Dendritic cell treated with granulocyte-macrophage colony-stimulating factor and Interleukin-4, amounts not matched to agents 40 ng/mL and 50 ng/mL, for 4 days (primary cell): Measurements from ENCODE around the gene GSTM3.
A peak's percentile ranks its signal among the peaks of the same experiment; 100 is the strongest.
"Not testable (repeated sequence)": the region's sequence is repeated elsewhere in the genome, so short reads cannot be mapped to it uniquely, and the experiment has no call there.

Experiments used
- H3K27ac Mint-ChIP-seq: one replicate; pipeline ENCODE4 v1.8.0; 2022; ENCODE audit warnings: mild to moderate bottlenecking, mixed read lengths
- H3K27me3 Mint-ChIP-seq: one replicate; pipeline ENCODE4 v1.8.0; 2022; ENCODE audit warnings: mild to moderate bottlenecking, mixed read lengths
- H3K36me3 Mint-ChIP-seq: one replicate; pipeline ENCODE4 v1.8.0; 2022; ENCODE audit warnings: low read depth, mixed read lengths
- H3K4me1 Mint-ChIP-seq: one replicate; pipeline ENCODE4 v1.8.0; 2022; ENCODE audit warnings: low read depth, mixed read lengths
- H3K4me3 Mint-ChIP-seq: one replicate; pipeline ENCODE4 v1.8.0; 2022; ENCODE audit warnings: mild to moderate bottlenecking, moderate library complexity, mixed read lengths
- H3K9me3 Mint-ChIP-seq: one replicate; pipeline ENCODE4 v1.8.0; 2022; ENCODE audit warnings: mixed read lengths
- intact Hi-C: fragments of 100-400 bp; cut with micrococcal nuclease; formaldehyde crosslinking; loops from one replicate; pipeline ENCODE4 v1.15.0; 2022

The GSTM3 gene

DNA sequence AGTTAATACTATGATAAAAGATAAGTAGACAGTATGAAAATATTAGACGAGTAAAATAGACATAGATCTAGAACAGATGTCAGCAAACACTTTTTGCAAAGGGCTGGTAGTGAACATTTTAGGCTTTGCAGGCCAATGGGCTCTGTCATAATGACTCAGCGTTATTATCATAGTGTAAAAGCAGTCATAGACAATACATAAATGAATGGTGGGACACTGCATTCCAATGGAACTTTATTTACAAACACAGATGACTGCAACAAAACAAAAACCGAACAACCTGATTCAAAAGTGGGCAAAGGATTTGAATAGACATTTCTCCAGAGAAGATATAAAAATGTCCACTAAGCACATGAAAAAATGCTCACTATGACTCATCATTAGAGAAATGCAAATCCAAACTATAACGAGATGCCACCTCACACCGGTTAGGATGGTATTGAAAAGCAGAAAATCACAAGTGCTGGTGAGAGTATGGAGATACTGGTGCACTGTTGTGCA is 21.5 kb downstream of the GSTM3 start:
- Mint-ChIP-seq H3K27me3 (no peaks in the 10 kb centered on the region), H3K27ac (no peak overlapping the region), H3K4me1 (peaks cover 13% of the 10 kb centered on the region), H3K4me3 (no peak overlapping the region), H3K36me3 (no peaks in the 10 kb centered on the region), H3K9me3 (no peaks in the 10 kb centered on the region)
- intact Hi-C loops: no loop called here

DNA sequence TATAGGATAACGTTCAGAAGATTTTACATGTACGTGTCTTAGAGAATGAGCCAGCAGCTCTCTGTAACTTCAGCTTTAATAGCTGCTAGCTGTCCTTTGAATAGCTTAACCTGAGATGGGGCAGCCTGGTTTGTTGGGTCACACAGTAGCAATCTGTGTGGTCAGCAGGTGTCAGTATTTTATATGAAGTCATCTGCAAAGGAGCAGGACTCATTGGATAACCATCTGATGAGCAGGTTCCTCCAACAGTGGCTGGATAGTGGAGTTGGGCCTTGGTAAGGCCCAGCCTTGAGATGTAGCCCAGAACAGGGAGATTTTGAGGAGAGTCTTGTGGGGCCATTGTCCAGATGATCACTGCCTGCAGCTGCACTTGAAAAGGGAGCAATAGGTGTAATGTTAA is 22.3 kb downstream of the GSTM3 start:
- no peak overlapping the region for H3K4me3 Mint-ChIP-seq
- H3K27ac Mint-ChIP-seq: no peak overlapping the region
- H3K36me3 Mint-ChIP-seq: no peaks in the 10 kb centered on the region
- peaks cover 13% of the 10 kb centered on the region for H3K4me1 Mint-ChIP-seq
- no peaks in the 10 kb centered on the region for H3K9me3 Mint-ChIP-seq
- peaks cover under 1% of the 10 kb centered on the region for H3K27me3 Mint-ChIP-seq
- intact Hi-C loops: no loop called here

DNA sequence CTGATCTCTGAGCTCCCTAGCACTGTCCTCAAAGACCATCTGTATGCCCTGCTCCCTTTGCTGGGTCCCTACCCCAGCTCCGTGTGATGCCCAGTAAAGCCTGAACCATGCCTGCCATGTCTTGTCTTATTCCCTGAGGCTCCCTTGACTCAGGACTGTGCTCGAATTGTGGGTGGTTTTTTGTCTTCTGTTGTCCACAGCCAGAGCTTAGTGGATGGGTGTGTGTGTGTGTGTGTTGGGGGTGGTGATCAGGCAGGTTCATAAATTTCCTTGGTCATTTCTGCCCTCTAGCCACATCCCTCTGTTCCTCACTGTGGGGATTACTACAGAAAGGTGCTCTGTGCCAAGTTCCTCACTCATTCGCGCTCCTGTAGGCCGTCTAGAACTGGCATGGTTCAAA is 23.1 kb downstream of the GSTM3 start:
- Mint-ChIP-seq H3K4me1 (peaks cover 13% of the 10 kb centered on the region), H3K4me3 (no peak overlapping the region), H3K36me3 (no peaks in the 10 kb centered on the region), H3K27me3 (peaks cover 3% of the 10 kb centered on the region), H3K27ac (no peak overlapping the region), H3K9me3 (no peaks in the 10 kb centered on the region)
- intact Hi-C loops: no loop called here

DNA sequence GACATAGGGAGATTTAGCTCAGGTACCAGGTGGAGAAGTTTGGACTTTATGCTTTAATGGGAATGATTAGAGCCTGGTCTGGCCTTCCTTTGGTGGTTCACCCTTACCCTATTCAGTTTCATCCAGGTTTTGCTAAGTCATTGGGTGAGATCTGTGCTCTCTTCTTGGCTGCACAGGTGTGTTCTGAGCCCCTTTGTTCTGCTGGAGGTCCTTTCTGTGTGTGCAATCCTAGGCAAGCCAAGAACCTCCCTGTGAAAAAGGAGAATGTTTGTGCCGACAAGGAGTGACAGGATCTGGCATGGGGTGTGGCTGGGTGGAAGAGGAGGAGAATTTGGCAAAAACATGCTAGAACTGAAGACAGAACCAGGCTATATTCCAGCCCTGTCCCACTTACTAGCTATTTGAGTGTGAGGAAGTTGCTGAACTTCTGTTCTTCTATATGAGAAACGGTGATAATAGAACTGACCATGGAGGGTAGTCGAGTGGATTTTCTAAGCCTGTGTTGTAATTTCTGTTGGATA is 24.2 kb downstream of the GSTM3 start:
- no peaks in the 10 kb centered on the region for H3K9me3 Mint-ChIP-seq
- H3K27me3 Mint-ChIP-seq: peaks cover 12% of the 10 kb centered on the region
- H3K36me3 Mint-ChIP-seq: no peaks in the 10 kb centered on the region
- no peak overlapping the region for H3K4me3 Mint-ChIP-seq
- intact Hi-C loops: no loop called here
- no peak overlapping the region for H3K27ac Mint-ChIP-seq
- peaks cover 21% of the 10 kb centered on the region for H3K4me1 Mint-ChIP-seq

DNA sequence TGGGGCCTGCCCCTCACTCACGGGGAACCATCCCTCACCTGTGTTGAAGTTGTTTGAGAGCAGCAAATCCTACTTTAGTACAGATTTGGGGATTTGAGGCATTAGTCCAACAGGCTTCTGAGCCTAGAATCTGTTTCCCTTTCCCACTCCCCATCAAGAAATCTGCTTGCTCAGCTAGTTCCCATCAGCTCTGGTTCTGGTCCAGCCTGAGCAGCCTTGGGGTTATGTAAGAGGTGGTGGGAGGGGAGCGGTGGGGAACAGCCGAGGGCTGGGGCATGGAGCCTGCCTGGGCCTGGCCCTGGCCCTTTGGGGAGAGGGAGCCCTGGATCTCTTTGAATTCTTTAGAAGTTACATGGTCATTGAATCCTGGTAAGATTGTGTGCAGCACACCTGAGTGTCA is 24.7 kb downstream of the GSTM3 start:
- no peak overlapping the region for H3K27ac Mint-ChIP-seq
- peaks cover 13% of the 10 kb centered on the region for H3K27me3 Mint-ChIP-seq
- H3K4me1 Mint-ChIP-seq: peaks cover 20% of the 10 kb centered on the region
- intact Hi-C loops: no loop called here
- H3K9me3 Mint-ChIP-seq: no peaks in the 10 kb centered on the region
- no peaks in the 10 kb centered on the region for H3K36me3 Mint-ChIP-seq
- H3K4me3 Mint-ChIP-seq: no peak overlapping the region

DNA sequence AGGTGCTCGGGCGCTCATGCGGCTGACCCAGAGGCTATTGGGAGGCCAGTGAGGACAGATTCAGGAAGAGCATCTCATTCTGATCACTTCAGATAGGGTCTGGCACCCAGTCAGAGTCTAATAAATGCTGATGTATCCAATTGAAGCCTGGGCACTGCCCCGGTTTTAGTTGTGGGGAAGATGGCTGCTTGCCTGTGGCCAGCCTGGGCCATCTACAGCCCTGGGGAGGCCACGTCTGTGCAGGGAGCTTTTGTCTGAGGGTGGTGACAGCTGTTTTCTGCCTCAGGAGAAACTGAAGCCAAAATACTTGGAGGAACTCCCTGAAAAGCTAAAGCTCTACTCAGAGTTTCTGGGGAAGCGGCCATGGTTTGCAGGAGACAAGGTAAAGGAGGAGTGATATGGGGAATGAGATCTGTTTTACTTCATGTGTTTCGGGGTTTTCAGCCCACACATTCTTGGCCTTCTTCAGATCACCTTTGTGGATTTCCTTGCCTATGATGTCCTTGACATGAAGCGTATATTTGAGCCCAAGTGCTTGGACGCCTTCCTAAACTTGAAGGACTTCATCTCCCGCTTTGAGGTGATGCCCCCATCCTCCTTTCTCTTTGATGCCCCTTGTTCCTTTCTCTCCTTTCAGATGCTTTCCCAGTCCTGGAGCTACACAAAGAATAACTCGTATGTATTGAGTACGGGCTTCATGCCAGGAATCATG is 26.0 kb downstream of the GSTM3 start:
- intact Hi-C loops: no loop called here
- no peak overlapping the region for H3K4me3 Mint-ChIP-seq
- no peaks in the 10 kb centered on the region for H3K36me3 Mint-ChIP-seq
- peaks cover under 1% of the 10 kb centered on the region for H3K9me3 Mint-ChIP-seq
- peaks cover 15% of the 10 kb centered on the region for H3K4me1 Mint-ChIP-seq
- H3K27ac Mint-ChIP-seq: no peak overlapping the region
- H3K27me3 Mint-ChIP-seq: peaks cover 13% of the 10 kb centered on the region

DNA sequence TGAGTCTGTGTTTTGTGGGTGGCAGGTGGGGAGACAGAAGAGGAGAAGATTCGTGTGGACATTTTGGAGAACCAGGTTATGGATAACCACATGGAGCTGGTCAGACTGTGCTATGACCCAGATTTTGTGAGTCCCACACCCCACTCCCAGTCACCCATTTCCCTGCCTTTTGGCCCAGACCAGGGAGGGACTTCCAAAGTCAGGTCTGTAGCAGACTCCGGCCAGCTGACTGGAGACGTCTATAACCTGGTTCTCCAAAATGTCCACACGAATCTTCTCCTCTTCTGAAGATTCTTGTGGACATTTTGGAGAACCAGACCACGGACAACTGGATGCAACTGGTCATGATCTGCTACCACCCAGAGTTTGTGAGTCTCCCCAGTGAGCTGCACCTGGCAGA is 27.2 kb downstream of the GSTM3 start:
- Mint-ChIP-seq H3K9me3 (peaks cover 12% of the 10 kb centered on the region), H3K36me3 (no peaks in the 10 kb centered on the region), H3K27ac (no peak overlapping the region), H3K4me1 (peaks cover 9% of the 10 kb centered on the region), H3K27me3 (peaks cover 13% of the 10 kb centered on the region), H3K4me3 (no peak overlapping the region)
- intact Hi-C loops: no loop called here

DNA sequence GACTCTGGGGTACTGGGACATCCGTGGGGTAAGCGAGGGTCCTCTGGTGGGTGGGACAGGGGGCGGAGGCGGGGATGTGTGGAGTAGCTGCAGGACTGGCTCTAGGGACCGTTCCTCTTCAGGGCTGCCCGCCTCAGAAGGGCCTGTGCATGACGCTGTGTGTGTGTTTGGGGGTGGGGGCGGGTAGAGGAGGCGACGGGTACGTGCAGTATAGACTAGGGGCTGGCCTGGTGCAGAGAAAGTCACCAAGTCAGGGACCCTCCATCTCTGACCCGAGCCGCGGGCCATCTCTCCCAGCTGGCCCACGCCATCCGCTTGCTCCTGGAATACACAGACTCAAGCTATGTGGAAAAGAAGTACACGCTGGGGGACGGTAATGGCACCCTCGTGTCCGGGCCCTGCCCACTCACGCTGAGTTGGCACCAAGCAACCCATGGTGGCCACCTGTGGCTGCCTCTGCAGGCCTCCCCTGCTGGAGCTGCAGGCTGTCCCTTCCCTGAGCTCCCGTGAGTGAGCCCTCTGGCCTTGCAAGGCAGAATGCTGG is 28.4 kb downstream of the GSTM3 start:
- peak overlapping the region; percentile 58 for H3K4me3 Mint-ChIP-seq

DNA sequence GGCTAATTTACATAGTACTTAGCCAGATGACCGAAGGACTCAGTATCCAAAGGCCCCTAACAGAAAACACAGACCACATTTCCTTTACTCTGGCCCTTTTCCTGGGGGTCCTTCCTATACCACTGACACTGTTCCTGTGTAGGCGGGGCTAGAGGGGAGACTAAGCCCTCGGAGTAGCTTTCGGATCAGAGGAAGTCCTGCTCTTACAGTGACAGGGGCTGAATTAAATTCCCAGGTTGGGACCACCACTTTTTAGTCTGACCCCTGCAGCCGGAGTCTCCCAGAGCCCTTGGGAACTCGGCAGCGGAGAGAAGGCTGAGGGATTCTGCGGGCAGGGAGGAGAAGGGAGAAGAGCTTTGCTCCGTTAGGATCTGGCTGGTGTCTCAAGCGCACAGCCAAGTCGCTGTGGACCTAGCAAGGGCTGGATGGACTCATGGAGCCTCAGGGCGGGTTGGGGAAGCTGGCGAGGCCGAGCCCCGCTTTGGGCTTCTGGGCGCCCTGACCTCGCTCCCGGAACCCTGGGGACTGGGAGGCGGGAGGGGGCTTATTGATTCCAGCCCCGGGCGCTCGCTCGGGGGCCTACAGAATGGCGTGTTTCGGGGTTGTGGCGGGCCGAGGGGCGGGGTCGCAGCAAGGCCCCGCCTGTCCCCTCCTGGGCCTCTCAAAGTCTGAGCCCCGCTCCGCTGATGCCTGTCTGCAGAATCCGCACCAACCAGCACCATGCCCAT is 29.1 kb downstream of the GSTM3 start, which contains the start of gene GSTM5:
Gene GSTM5 (plus strand): TSS at position 659 of the 728 bp plus-strand sequence. CDS start 62 bp downstream, at position 721.
- peaks cover 13% of the 10 kb centered on the region for H3K27me3 Mint-ChIP-seq
- peaks cover 31% of the 10 kb centered on the region for H3K9me3 Mint-ChIP-seq
- H3K36me3 Mint-ChIP-seq, H3K4me1 Mint-ChIP-seq, H3K27ac Mint-ChIP-seq, intact Hi-C loops: not testable (repeated sequence)
- H3K4me3 Mint-ChIP-seq: peak within 1 kb of the TSS; percentile 58

More for the DNA sequence above, 28.4 kb downstream of the GSTM3 start:
- Mint-ChIP-seq H3K27me3 (peaks cover 13% of the 10 kb centered on the region), H3K36me3 (peaks cover 6% of the 10 kb centered on the region), H3K27ac (no peak overlapping the region), H3K4me1 (peaks cover 9% of the 10 kb centered on the region), H3K9me3 (peaks cover 25% of the 10 kb centered on the region)
- intact Hi-C loops: no loop called here

DNA sequence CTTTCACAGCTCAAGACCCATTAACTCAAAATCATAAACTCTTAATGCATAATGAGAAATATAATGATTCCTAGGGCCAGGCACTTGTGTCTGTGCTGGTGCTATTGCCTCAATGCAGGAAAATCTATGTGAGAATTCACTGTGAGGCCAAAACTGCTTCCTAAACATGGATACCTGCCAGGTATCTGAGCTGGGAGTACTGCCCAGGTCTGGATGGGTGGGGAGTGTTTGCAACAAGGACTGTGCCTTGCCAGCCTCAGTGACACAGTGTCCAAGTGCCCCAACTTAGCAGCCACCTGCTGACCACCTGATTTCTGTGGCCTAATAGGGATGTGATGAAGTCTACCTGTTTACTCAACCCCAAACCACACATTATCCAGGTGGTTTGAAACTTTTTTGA is 31.0 kb downstream of the GSTM3 start:
- intact Hi-C loops, H3K27ac Mint-ChIP-seq, H3K4me3 Mint-ChIP-seq, H3K36me3 Mint-ChIP-seq: not testable (repeated sequence)
- Mint-ChIP-seq H3K4me1 (peaks cover 14% of the 10 kb centered on the region), H3K27me3 (peaks cover 13% of the 10 kb centered on the region), H3K9me3 (peaks cover 34% of the 10 kb centered on the region)

DNA sequence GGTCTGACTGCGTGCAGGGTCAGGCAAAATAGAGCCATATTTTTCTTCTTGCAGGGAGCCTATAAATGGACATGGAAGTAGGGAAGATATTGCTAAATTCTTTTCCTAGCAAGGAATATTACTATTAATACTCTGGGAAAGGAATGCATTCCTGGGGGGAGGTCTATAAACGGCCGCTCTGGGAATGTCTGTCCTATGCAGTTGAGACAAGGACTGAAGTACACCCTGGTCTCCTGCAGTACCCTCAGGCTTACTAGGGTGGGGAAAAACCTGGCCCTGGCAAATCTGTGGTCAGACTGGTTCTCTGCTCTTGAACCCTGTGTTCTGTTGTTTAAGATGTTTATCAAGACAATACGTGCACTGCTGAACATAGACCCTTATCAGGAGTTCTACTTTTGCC is 31.9 kb downstream of the GSTM3 start:
- Mint-ChIP-seq H3K9me3 (peaks cover 43% of the 10 kb centered on the region), H3K4me1 (peaks cover 14% of the 10 kb centered on the region), H3K36me3 (peaks cover 11% of the 10 kb centered on the region), H3K27me3 (peaks cover 13% of the 10 kb centered on the region)
- H3K4me3 Mint-ChIP-seq, intact Hi-C loops, H3K27ac Mint-ChIP-seq: not testable (repeated sequence)

DNA sequence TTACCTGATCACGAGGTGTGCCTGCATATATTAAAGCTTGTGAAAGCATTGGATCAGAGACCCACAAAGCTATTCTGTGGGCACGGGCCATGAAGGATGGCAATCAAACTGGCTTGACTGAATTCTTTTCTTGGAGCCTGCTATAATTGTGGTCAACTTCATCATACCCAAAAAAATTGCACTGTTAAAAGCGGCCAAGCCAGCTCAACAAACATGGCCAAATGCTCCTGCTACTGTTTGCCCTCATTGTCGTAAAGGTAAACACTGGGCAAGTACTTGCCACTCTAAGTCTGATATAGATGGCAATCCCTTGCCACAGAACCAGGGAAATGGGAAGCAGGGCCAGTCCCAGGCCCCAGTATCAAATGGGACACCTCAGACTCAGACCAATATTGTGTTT is 35.4 kb downstream of the GSTM3 start:
- intact Hi-C loops: no loop called here
- H3K4me3 Mint-ChIP-seq: no peak overlapping the region
- H3K4me1 Mint-ChIP-seq: peaks cover 5% of the 10 kb centered on the region
- no peaks in the 10 kb centered on the region for H3K27me3 Mint-ChIP-seq
- peaks cover 13% of the 10 kb centered on the region for H3K36me3 Mint-ChIP-seq
- peaks cover 64% of the 10 kb centered on the region for H3K9me3 Mint-ChIP-seq
- no peak overlapping the region for H3K27ac Mint-ChIP-seq

DNA sequence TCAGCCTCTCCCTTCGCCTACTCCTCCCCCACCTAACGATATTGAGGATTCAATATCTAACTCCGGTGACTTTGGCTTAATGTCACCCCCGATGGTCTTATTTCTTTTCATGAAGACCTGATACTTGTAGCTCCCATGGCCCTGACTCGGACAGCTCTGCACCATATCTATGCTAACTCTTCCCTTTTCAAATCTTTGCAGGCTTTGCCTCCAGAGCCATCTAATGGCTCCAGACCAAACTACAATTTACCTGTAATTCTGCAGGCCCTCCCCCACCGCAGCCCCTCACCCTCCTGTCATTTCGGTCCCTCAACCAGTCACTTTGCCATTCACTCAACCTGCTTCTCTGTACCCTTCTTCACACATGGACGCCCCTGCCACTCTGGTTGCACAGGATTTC is 36.7 kb downstream of the GSTM3 start:
- peaks cover 57% of the 10 kb centered on the region for H3K9me3 Mint-ChIP-seq
- H3K36me3 Mint-ChIP-seq: peaks cover 13% of the 10 kb centered on the region
- no peak overlapping the region for H3K4me3 Mint-ChIP-seq
- intact Hi-C loops: no loop called here
- H3K27ac Mint-ChIP-seq: no peak overlapping the region
- H3K4me1 Mint-ChIP-seq: peaks cover 5% of the 10 kb centered on the region
- H3K27me3 Mint-ChIP-seq: no peaks in the 10 kb centered on the region

DNA sequence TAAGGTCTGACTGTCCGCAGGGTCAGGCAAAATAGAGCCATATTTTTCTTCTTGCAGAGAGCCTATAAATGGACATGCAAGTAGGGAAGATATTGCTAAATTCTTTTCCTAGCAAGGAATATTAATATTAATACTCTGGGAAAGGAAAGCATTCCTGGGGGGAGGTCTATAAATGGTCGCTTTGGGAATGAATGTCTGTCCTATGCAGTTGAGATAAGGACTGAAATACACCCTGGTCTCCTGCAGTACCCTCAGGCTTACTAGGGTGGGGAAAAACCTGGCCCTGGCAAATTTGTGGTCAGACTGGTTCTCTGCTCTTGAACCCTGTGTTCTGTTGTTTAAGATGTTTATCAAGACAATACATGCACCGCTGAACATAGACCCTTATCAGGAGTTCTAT is 37.9 kb downstream of the GSTM3 start:
- not testable (repeated sequence) for H3K4me1 Mint-ChIP-seq

More for the DNA sequence above, 37.9 kb downstream of the GSTM3 start:
- Mint-ChIP-seq H3K9me3 (peaks cover 44% of the 10 kb centered on the region), H3K36me3 (peaks cover 12% of the 10 kb centered on the region)
- H3K27me3 Mint-ChIP-seq, H3K27ac Mint-ChIP-seq, intact Hi-C loops, H3K4me3 Mint-ChIP-seq: not testable (repeated sequence)
